Liver (tissue), 9 donors: ENCODE results near the gene ALK. TPM values are rescaled to one million over a fixed set of nuclear protein-coding genes. Genes with fewer than 3 reads are reported as not detected.

Experiments used
- DNase-seq: peaks from one replicate; pipeline ENCODE4 v3.0.0-alpha.2; 2017; ENCODE audit warnings: low spot score
- H3K27ac ChIP-seq, 2 donors: one replicate each; pipeline ENCODE4 v1.7.0; 2013; ENCODE audit warnings: inconsistent platforms in 2 of 2, low read length in 2 of 2, control low read depth in 1 of 2, low read depth in 1 of 2, mild to moderate bottlenecking in 1 of 2
- H3K27me3 ChIP-seq, 4 donors: one replicate each; pipeline versions ENCODE4 v1.6.1 to v1.7.0; 2013; ENCODE audit warnings: low read length in 3 of 4, inconsistent platforms in 1 of 4, mild to moderate bottlenecking in 1 of 4, moderate library complexity in 1 of 4; ENCODE audit not compliant: control insufficient read depth in 4 of 4, insufficient read depth in 4 of 4
- H3K36me3 ChIP-seq, 4 donors: one replicate each; pipeline versions ENCODE4 v1.6.1 to v1.7.0; 2013; ENCODE audit warnings: low read length in 3 of 4, mild to moderate bottlenecking in 3 of 4, low read depth in 1 of 4, moderate library complexity in 1 of 4; ENCODE audit not compliant: control insufficient read depth in 4 of 4, insufficient read depth in 3 of 4
- H3K4me1 ChIP-seq, 4 donors: one replicate each; pipeline versions ENCODE4 v1.6.1 to v1.7.0; 2013; ENCODE audit warnings: low read length in 3 of 4, mild to moderate bottlenecking in 3 of 4, moderate library complexity in 1 of 4; ENCODE audit not compliant: control insufficient read depth in 4 of 4, insufficient read depth in 4 of 4
- H3K4me3 ChIP-seq, 3 donors: one replicate each; pipeline versions ENCODE4 v1.6.1 to v1.7.0; 2013; ENCODE audit warnings: low read length in 3 of 3, control low read depth in 1 of 3, low read depth in 1 of 3, mild to moderate bottlenecking in 1 of 3
- H3K9ac ChIP-seq, 2 donors: one replicate each; pipeline ENCODE4 v1.7.0; 2013; ENCODE audit warnings: low read length in 2 of 2, mild to moderate bottlenecking in 2 of 2, moderate library complexity in 2 of 2, control low read depth in 1 of 2, low read depth in 1 of 2
- H3K9me3 ChIP-seq, 4 donors: one replicate each; pipeline versions ENCODE4 v1.6.1 to v1.7.0; 2013; ENCODE audit warnings: low read length in 3 of 4; ENCODE audit not compliant: control insufficient read depth in 4 of 4
- EGR1 ChIP-seq, 2 donors: IDR thresholded peaks; 2 replicates each; pipeline ENCODE4 v1.6.1; 2016 to 2018; ENCODE audit warnings: antibody characterized with exemption in 2 of 2, low read depth in 2 of 2
- FOXA1 ChIP-seq: IDR thresholded peaks from 2 replicates; pipeline ENCODE4 v1.6.1; 2016; ENCODE audit warnings: antibody characterized with exemption
- FOXA2 ChIP-seq: IDR thresholded peaks from 2 replicates; pipeline ENCODE4 v1.6.1; 2016; ENCODE audit warnings: antibody characterized with exemption
- GABPA ChIP-seq, 2 donors: IDR thresholded peaks in 1 of 2; conservative IDR thresholded peaks in 1 of 2; 2 replicates each; pipeline ENCODE4 v1.6.1; 2016; ENCODE audit warnings: antibody characterized with exemption in 2 of 2, mild to moderate bottlenecking in 1 of 2, moderate library complexity in 1 of 2
- HNF4A ChIP-seq, 2 donors: conservative IDR thresholded peaks; 2 replicates each; pipeline ENCODE4 v1.6.1; 2016; ENCODE audit warnings: antibody characterized with exemption in 2 of 2, mild to moderate bottlenecking in 2 of 2
- HNF4G ChIP-seq: IDR thresholded peaks from 2 replicates; pipeline ENCODE4 v1.6.1; 2016; ENCODE audit warnings: antibody characterized with exemption
- JUND ChIP-seq, 2 donors: IDR thresholded peaks; 2 replicates each; pipeline ENCODE4 v1.6.1; 2016; ENCODE audit warnings: antibody characterized with exemption in 2 of 2
- NR2F2 ChIP-seq: IDR thresholded peaks from 2 replicates; pipeline ENCODE4 v1.6.1; 2016; ENCODE audit warnings: antibody characterized with exemption
- RAD21 ChIP-seq, 2 donors: IDR thresholded peaks; 2 replicates each; pipeline ENCODE4 v1.6.1; 2016; ENCODE audit warnings: antibody characterized with exemption in 2 of 2, mild to moderate bottlenecking in 2 of 2
- RXRA ChIP-seq, 2 donors: IDR thresholded peaks; 2 replicates each; pipeline ENCODE4 v1.6.1; 2017 to 2018; ENCODE audit warnings: antibody characterized with exemption in 2 of 2, mild to moderate bottlenecking in 1 of 2
- SP1 ChIP-seq: IDR thresholded peaks from 2 replicates; pipeline ENCODE4 v1.6.1; 2018; ENCODE audit warnings: antibody characterized with exemption, mild to moderate bottlenecking
- TAF1 ChIP-seq: conservative IDR thresholded peaks from 2 replicates; pipeline ENCODE4 v1.6.1; 2016; ENCODE audit warnings: antibody characterized with exemption, mild to moderate bottlenecking
- YY1 ChIP-seq: IDR thresholded peaks from 2 replicates; pipeline ENCODE4 v1.6.1; 2016; ENCODE audit warnings: antibody characterized with exemption, mild to moderate bottlenecking
- WGBS: extraction: QIAGEN DNeasy Blood & Tissue Kit; methylation state at CpG from one replicate; pipeline ENCODE4 v1.1.7; 2013; 5-methylcytosine and 5-hydroxymethylcytosine counted together
- polyA plus RNA-seq, 2 donors: library from polyadenylated mRNA; stranded (reverse) in 1 of 2; unstranded in 1 of 2; fragments of 200-250 nt in 1 of 2; fragments of >200 nt in 1 of 2; fragmentation: Nextera tagmentation in 1 of 2; extraction: Ambion mirVana in 1 of 2; gene quantifications; one replicate each; pipeline versions ENCODE4 v1.2.1 to v1.2.3, GENCODE V29; 2013 to 2015
- total RNA-seq, 2 donors: library from RNA; depleted of rRNA; stranded (reverse); fragments of >200 nt; gene quantifications; one replicate each; pipeline ENCODE4 v1.2.3, GENCODE V29; 2014
- TF ChIP-seq, protein P1 (sequence below): IDR thresholded peaks from 2 replicates; pipeline ENCODE4 v1.6.1; 2016; ENCODE audit warnings: antibody characterized with exemption, mild to moderate bottlenecking
- TF ChIP-seq, protein P2 (sequence below): IDR thresholded peaks from 2 replicates; pipeline ENCODE4 v1.6.1; 2016; ENCODE audit warnings: antibody characterized with exemption
- TF ChIP-seq, protein P3 (sequence below): IDR thresholded peaks from 2 replicates; pipeline ENCODE4 v1.6.1; 2016; ENCODE audit warnings: antibody characterized with exemption
- TF ChIP-seq, protein P4 (sequence below): fragments of 150-350 bp; IDR thresholded peaks from 2 replicates; pipeline ENCODE4 v1.5.1; 2017; ENCODE audit warnings: improper control_type of control experiment, low read depth, low read length; ENCODE audit not compliant: missing input control
- TF ChIP-seq, protein P5 (sequence below): IDR thresholded peaks from 2 replicates; pipeline ENCODE4 v1.6.1; 2016; ENCODE audit warnings: antibody characterized with exemption
- donor health status: healthy.
- donor health status: healthy.
- donor health status: healthy.
- donor health status: healthy.
- donor health status: healthy.

Gene ALK
- total and polyA plus RNA-seq, 4 donors: under 0.01 TPM; not detected in 3

DNA sequence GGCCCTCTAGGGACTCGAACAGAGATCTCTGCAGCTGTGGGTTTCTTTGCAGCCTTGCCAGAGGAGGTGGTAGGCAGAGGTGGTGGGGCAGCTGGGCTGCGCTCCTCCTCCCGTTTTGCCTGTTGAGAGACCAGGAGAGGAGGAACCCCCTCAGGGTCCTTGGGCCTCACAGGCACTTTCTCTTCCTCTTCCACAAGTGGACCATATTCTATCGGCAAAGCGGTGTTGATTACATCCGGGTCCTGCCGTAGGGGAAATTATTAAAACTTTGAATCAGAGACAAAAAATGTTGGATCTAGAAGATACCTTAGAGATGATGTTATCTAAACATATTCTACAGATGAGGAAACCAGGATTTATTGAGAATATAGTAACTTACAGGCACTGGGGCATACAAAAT lies 727.7 kb downstream of the ALK start:
- Histone ChIP-seq H3K27me3 (no peaks in the 10 kb centered on the region), H3K27ac (no peak overlapping the region), H3K36me3 (no peaks in the 10 kb centered on the region), H3K9ac (no peak overlapping the region), H3K4me1 (no peaks in the 10 kb centered on the region), H3K4me3 (no peak overlapping the region), H3K9me3 (no peaks in the 10 kb centered on the region)
- TF ChIP-seq FOXA2: no peak
- TF ChIP-seq YY1: no peak
- TF ChIP-seq, protein P1, sequence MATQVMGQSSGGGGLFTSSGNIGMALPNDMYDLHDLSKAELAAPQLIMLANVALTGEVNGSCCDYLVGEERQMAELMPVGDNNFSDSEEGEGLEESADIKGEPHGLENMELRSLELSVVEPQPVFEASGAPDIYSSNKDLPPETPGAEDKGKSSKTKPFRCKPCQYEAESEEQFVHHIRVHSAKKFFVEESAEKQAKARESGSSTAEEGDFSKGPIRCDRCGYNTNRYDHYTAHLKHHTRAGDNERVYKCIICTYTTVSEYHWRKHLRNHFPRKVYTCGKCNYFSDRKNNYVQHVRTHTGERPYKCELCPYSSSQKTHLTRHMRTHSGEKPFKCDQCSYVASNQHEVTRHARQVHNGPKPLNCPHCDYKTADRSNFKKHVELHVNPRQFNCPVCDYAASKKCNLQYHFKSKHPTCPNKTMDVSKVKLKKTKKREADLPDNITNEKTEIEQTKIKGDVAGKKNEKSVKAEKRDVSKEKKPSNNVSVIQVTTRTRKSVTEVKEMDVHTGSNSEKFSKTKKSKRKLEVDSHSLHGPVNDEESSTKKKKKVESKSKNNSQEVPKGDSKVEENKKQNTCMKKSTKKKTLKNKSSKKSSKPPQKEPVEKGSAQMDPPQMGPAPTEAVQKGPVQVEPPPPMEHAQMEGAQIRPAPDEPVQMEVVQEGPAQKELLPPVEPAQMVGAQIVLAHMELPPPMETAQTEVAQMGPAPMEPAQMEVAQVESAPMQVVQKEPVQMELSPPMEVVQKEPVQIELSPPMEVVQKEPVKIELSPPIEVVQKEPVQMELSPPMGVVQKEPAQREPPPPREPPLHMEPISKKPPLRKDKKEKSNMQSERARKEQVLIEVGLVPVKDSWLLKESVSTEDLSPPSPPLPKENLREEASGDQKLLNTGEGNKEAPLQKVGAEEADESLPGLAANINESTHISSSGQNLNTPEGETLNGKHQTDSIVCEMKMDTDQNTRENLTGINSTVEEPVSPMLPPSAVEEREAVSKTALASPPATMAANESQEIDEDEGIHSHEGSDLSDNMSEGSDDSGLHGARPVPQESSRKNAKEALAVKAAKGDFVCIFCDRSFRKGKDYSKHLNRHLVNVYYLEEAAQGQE: no peak
- TF ChIP-seq NR2F2: no peak
- TF ChIP-seq EGR1 (IDR thresholded peaks at IDR 0.05; ENCODE audit: low read depth in 2 of 2): no peak
- TF ChIP-seq, protein P2, sequence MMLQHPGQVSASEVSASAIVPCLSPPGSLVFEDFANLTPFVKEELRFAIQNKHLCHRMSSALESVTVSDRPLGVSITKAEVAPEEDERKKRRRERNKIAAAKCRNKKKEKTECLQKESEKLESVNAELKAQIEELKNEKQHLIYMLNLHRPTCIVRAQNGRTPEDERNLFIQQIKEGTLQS: no peak
- TF ChIP-seq JUND (IDR thresholded peaks at IDR 0.05): no peak
- TF ChIP-seq, protein P3, sequence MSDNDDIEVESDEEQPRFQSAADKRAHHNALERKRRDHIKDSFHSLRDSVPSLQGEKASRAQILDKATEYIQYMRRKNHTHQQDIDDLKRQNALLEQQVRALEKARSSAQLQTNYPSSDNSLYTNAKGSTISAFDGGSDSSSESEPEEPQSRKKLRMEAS: no peak
- no peak for TF ChIP-seq SP1
- TF ChIP-seq HNF4A (conservative IDR thresholded peaks at IDR 0.05): no peak
- no peak for TF ChIP-seq GABPA (IDR thresholded peaks at IDR 0.05 in 1 of 2, conservative IDR thresholded peaks at IDR 0.05 in 1 of 2)
- no peak for TF ChIP-seq FOXA1
- TF ChIP-seq, protein P4, sequence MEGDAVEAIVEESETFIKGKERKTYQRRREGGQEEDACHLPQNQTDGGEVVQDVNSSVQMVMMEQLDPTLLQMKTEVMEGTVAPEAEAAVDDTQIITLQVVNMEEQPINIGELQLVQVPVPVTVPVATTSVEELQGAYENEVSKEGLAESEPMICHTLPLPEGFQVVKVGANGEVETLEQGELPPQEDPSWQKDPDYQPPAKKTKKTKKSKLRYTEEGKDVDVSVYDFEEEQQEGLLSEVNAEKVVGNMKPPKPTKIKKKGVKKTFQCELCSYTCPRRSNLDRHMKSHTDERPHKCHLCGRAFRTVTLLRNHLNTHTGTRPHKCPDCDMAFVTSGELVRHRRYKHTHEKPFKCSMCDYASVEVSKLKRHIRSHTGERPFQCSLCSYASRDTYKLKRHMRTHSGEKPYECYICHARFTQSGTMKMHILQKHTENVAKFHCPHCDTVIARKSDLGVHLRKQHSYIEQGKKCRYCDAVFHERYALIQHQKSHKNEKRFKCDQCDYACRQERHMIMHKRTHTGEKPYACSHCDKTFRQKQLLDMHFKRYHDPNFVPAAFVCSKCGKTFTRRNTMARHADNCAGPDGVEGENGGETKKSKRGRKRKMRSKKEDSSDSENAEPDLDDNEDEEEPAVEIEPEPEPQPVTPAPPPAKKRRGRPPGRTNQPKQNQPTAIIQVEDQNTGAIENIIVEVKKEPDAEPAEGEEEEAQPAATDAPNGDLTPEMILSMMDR: no peak
- TF ChIP-seq, protein P5, sequence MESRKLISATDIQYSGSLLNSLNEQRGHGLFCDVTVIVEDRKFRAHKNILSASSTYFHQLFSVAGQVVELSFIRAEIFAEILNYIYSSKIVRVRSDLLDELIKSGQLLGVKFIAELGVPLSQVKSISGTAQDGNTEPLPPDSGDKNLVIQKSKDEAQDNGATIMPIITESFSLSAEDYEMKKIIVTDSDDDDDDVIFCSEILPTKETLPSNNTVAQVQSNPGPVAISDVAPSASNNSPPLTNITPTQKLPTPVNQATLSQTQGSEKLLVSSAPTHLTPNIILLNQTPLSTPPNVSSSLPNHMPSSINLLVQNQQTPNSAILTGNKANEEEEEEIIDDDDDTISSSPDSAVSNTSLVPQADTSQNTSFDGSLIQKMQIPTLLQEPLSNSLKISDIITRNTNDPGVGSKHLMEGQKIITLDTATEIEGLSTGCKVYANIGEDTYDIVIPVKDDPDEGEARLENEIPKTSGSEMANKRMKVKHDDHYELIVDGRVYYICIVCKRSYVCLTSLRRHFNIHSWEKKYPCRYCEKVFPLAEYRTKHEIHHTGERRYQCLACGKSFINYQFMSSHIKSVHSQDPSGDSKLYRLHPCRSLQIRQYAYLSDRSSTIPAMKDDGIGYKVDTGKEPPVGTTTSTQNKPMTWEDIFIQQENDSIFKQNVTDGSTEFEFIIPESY: no peak
- TF ChIP-seq TAF1: no peak
- no peak for TF ChIP-seq RXRA (IDR thresholded peaks at IDR 0.05)
- no peak for TF ChIP-seq RAD21 (IDR thresholded peaks at IDR 0.05)
- TF ChIP-seq HNF4G: no peak
- WGBS: 87% methylated on average over 7 of the region's 7 CpGs
- no peak for DNase-seq
